ENCODE results near the gene SEL1L.
A peak's percentile ranks its signal among the peaks of the same experiment; 100 is the strongest.

Gene SEL1L

GRCh38 chr14:81446279-81447007, 87.2 kb downstream of the SEL1L start:
- Histone ChIP-seq H3K4me3 (ENCODE audit: low read depth, low read length) (no peak overlapping the region), H3K27me3 (no peaks in the 10 kb centered on the region), H3K4me1 (peaks cover 9% of the 10 kb centered on the region), H3K36me3 (no peaks in the 10 kb centered on the region), H3K9me3 (no peaks in the 10 kb centered on the region)
- no peak for TF ChIP-seq CTCF (IDR thresholded peaks at IDR 0.05; ENCODE audit: low read depth, low read length)
- DNase-seq: no peak

GRCh38 chr14:81441626-81442134, 92.0 kb downstream of the SEL1L start:
- Histone ChIP-seq H3K4me3 (ENCODE audit: low read depth, low read length) (no peak overlapping the region), H3K27me3 (no peaks in the 10 kb centered on the region), H3K4me1 (no peaks in the 10 kb centered on the region), H3K9me3 (no peaks in the 10 kb centered on the region), H3K36me3 (no peaks in the 10 kb centered on the region)
- TF ChIP-seq CTCF (IDR thresholded peaks at IDR 0.05; ENCODE audit: low read depth, low read length): no peak
- DNase-seq: no peak

GRCh38 chr14:81440041-81440440, 93.6 kb downstream of the SEL1L start:
- no peak for TF ChIP-seq CTCF (IDR thresholded peaks at IDR 0.05; ENCODE audit: low read depth, low read length)
- Histone ChIP-seq H3K4me3 (ENCODE audit: low read depth, low read length) (no peak overlapping the region), H3K9me3 (no peaks in the 10 kb centered on the region), H3K4me1 (no peaks in the 10 kb centered on the region), H3K27me3 (no peaks in the 10 kb centered on the region), H3K36me3 (no peaks in the 10 kb centered on the region)
- DNase-seq: no peak

GRCh38 chr14:81437244-81437643, 96.4 kb downstream of the SEL1L start:
- TF ChIP-seq CTCF (IDR thresholded peaks at IDR 0.05; ENCODE audit: low read depth, low read length): no peak
- peaks cover 8% of the 10 kb centered on the region for H3K4me1 ChIP-seq
- no peaks in the 10 kb centered on the region for H3K27me3 ChIP-seq
- DNase-seq: no peak
- H3K4me3 ChIP-seq (ENCODE audit: low read depth, low read length): no peak overlapping the region
- H3K36me3 ChIP-seq: no peaks in the 10 kb centered on the region
- no peaks in the 10 kb centered on the region for H3K9me3 ChIP-seq

- no peaks in the 10 kb centered on the region for H3K9me3 ChIP-seq
- TF ChIP-seq CTCF (IDR thresholded peaks at IDR 0.05; ENCODE audit: low read depth, low read length): no peak
- peak; percentile 92 for DNase-seq
- H3K36me3 ChIP-seq: no peaks in the 10 kb centered on the region
- H3K4me1 ChIP-seq: peaks cover 8% of the 10 kb centered on the region
- peak overlapping the region; percentile 92 for H3K4me3 ChIP-seq (ENCODE audit: low read depth, low read length)
- H3K27me3 ChIP-seq: no peaks in the 10 kb centered on the region
Observed at GRCh38 chr14:81436296-81437138, 97.1 kb downstream of the SEL1L start.

Measured in BE2C (cell line).